A204.1 (cell line): ENCODE measurements around the gene LRFN2.

ENCODE experiments used
- FAIRE-seq: peaks from 2 replicates; lab custom pipeline; 2012; peaks lifted over from hg19 to GRCh38; lab: Jason Lieb, UNC

LRFN2 gene

DNA sequence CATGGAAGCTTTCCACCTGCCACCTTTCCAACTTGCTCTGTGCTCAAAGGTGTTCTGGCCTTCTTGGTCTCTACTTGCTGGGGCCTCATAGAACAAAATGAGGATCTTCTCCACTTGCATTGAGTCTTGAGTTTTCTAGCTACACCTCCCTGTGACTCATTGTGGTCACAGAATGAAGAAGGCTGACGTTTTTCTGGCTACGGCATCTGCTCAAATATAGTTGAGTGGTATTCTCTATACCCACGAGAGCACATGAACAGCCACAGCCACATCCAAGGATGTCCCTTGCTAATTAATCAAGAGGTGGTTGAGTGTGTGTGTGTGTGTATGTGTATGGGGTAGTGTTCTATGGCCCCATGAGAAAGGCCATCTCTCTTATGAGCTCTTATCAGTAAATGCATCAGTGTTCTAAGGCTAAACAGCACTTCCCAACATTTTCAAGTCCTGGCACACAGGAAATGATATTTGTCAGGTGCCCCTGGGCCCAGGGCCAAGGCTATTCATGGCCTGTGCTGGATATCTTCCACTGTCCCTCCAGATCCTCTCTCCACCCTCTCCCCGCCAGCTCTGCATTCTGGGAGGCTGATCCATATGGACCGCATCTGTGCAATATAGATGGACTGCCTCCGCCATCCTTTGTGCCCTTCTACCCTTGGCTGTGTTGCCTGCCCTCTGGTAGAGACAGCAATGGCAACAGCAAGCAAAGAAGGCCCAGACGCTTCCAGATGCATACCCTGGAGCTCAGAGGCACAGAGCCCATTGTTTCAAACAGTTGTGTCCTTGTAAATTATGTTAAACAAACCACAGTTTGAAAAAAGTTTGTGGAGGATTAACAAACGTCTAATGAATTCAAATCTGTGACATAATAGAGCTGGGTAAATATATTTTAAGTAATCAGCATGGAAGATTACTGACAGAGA, 150.2 kb downstream of the LRFN2 start:
- no peak for FAIRE-seq

DNA sequence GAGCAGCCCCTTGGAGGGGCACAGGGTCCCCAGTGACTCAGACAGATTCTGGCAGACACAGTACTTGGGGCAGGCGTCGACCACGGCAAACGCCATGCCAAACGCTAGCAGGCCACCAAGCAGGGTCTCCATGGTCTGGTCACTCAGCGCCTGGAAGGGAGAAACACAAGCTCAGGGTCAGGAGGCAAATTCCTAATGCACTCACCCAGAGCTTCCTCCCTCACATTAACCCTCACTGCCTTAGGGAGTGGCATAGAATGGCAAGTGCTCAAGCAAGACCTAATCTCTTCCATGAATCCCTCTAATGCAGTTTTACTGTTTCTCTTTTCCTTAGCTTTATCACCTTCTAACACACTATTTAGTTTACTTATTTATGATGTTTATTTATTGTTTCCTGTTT, 154.2 kb downstream of the LRFN2 start:
- FAIRE-seq, result no peak

DNA sequence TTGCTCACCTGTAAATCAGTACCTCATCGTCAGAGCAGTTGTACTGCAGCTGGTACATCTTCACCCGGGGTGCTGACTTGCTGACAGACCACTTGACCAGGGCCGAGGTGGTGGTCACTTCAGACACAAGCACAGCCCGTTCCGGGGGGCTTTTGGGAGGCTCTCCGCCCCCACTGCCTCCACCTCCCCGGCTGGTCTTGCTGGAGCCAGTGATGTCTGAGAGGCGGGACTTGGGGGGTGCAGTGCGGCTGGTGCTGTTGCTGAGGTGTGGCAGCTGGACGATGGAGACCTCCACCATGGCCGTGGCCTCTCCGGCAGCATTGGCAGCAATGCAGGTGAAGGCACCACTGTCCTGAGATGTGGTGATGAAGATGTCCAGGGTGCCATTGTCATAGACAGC, 155.5 kb downstream of the LRFN2 start:
- FAIRE-seq, result no peak

DNA sequence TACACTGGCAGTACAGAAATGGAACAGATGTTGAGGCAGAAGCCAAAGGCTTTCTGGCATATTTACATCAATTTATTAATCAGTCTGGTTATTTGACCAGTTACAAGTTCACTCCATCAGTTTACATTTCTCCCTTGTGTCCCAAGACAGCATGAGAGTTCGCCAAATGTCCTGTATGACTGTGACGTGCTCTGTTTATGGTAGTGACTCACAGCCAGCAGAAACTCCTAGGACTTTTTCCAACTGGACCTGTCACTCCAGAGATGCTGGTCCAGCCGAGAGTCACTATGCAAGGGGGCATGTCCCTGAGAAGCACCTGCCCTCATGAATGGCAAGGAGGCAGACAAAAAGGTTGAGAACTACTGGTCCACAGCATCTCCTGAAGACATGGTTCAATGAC, 160.0 kb downstream of the LRFN2 start:
- no peak for FAIRE-seq

GRCh38 chr6:40426346-40427066, 160.7 kb downstream of the LRFN2 start:
- no peak for FAIRE-seq

GRCh38 chr6:40425192-40425919, 161.8 kb downstream of the LRFN2 start:
- FAIRE-seq, result no peak

- FAIRE-seq, result no peak
Observed at GRCh38 chr6:40422046-40422445, 165.1 kb downstream of the LRFN2 start.

DNA sequence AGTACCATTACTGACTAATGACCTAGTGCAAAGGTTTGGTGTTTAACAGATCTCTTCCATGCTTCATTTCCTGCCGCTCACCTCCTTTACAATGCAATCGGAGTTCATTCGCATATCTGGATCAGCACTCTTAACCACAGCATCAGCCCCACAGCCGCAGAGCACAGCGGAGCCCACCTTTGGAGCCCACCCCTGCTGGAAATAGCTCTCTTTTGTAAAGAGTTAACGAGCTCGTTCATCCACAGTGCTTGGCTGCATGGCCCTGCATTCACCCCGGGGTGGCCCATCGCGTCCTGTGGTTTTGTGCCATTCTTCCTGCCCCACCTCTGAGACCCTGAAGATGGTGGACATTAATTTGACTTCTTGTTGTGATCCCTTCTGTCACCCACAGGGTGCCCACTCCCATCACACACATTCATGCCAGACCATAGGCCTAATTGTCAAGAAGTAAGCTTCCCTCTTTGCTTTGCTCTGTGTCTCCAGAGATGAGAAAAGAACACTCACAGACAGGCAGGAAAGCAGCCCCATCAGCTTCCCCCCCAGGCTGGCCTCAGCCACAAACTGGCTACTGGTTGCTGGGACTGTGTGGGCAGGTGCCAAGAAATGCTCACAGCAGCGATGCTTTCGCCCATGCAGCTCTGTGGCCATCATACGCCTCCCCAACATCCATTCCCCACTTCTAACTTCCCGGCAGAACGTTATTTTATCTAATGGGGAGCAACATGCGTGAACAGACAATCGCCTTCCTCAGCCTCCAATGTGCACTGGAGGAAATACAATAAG, 167.0 kb downstream of the LRFN2 start:
- FAIRE-seq, result no peak

DNA sequence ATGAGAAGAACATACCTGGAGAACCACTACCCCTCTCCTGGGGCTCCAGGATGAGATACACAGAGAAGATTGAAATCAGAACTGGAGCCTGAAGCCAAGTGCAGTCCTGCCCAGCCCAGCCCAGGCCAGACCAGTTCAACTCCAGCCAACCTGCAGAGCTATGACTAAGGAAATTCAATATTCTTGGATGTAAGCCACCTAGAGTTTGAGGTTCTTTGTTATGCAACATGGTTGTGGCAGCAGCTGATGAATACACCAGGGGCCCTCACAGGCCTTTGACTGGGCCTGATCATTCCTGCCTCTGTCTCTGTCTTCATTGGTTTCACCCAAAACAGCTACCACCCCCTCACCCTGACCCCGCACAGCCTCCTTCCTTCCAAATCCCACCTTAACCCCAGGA, 167.8 kb downstream of the LRFN2 start:
- no peak for FAIRE-seq

DNA sequence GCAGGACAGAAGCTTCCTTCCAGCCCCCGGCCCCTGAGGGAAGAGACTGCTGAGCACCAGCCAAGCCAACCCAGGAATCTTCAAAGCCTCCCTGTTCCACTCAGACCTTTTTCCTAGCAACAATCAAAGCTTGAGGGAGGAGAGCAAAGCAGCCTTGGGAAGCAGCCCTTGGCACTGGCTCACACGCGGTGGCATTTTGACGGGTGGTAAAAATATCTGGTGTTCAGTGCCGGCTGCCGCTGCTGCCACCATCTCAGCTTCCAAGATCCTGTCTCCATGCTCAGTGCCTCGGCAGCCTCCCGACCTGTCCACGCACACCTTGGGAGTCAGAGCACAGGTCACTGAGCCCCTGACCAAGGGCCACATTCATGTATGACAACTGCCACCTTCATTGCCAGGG, 170.1 kb downstream of the LRFN2 start:
- FAIRE-seq, result no peak

GRCh38 chr6:40414617-40415016, 172.5 kb downstream of the LRFN2 start:
- FAIRE-seq, result no peak

DNA sequence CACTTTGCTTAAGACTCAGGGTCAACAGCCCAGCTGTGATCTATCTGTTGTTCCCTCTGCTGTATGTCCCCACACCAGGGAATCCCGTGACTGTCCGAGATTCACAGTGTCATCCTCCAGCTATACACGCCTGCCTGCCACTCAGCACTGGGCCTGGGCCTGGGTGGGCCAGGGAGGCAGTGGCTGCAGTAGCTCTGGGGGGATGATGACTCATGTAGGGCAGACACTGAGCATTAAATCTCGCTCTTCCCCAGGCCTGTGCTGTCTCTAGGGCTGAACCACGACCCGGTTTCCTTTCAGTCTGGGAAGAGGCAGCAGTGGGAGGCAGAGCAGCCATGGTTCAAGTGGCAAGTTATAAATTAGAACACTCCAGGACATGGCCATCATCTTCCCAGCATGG, 173.9 kb downstream of the LRFN2 start:
- FAIRE-seq, result no peak

GRCh38 chr6:40411881-40412280, 175.3 kb downstream of the LRFN2 start:
- no peak for FAIRE-seq

DNA sequence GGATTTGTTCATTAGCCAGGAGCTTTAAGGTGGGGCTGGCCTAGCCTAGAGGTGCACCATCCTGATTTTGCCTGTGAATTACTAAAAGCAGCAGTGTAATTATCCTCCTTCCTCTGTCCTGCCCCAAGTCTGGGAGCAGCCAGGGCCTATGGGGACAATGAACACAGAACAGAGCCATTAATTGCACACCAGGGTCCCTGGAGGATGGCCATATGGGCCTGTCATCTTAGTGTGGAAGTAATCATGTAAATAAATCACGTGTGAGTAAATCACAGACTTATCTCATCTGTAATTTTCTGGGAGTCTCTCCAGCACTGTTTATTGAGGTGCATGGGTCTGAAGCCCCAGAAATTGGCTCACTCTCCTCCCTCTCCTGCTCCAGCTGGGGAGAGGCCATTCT, 176.3 kb downstream of the LRFN2 start:
- FAIRE-seq, result no peak

GRCh38 chr6:40409716-40410397, 177.3 kb downstream of the LRFN2 start:
- no peak for FAIRE-seq

DNA sequence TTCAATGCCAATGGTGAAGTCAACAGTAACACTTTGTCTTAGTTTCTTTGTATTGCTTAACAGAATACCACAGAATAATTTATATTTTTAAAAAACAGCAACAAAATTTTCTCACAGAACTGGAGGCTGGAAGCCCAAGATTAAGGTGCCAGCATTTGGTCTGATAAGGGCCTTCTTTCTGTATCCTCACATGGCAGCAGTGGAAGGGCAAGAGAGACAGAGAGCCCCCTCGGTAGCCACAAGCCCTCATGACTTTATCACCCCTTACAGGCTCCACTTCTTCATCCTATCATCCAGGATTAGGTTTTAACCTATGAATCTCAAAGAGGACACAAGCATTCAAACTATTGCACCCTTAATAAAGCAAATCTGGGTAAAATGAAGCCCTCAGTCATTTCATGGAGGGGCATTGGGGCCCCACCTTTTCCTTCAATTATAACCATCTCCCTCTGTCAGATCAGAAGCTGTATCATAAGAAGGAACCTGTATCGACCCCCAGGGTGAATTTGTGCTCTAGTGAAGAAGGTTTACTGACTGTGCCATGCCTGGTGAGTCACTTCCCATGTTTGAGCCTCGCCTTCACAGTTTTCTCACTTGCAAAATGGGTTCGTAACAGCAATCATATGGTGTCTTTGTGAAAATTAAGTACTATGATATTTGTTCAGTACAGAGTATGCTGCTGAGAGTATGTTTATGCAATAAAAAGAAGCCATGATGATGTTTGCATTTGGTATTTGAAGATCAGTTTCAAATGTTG, 178.2 kb downstream of the LRFN2 start:
- FAIRE-seq, result no peak

GRCh38 chr6:40407239-40407638, 179.9 kb downstream of the LRFN2 start:
- no peak for FAIRE-seq

GRCh38 chr6:40406175-40406574, 181.0 kb downstream of the LRFN2 start:
- no peak for FAIRE-seq

DNA sequence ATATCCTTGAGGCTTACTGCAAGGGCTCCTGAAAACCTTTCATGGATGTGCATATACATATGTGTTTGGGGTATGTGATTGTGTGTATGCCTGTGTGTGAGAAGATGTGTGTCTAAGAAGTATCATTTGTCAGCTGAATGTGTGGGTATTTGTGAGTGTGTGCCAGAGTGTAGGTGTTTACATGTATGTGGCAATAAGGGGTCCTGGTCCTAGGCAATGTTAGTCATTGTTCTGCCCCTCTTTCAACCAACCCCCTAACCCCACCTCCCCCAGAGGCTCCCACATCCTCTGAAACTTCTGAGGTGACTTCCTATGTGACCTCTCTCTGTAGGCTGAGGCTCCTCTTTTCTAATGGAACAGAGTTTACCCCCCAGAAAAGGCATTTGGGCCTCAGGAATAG, 186.4 kb downstream of the LRFN2 start:
- FAIRE-seq, result no peak

- FAIRE-seq, result no peak
Observed at GRCh38 chr6:40399888-40400457, 187.2 kb downstream of the LRFN2 start.
